PC-3 (cell line): ENCODE data around the gene EIF3B.

Source experiments
- EZH2 ChIP-seq: fragments of 300-600 bp; sonication (generic); IDR thresholded peaks from one replicate; pipeline ENCODE4 v1.6.1; 2017; ENCODE audit warnings: antibody characterized with exemption, mild to moderate bottlenecking, low read length; ENCODE audit not compliant: unreplicated experiment
- EZH2phosphoT487 ChIP-seq: fragments of 300-600 bp; sonication (generic); IDR thresholded peaks from 2 replicates; pipeline ENCODE4 v1.6.1; 2018; ENCODE audit warnings: mild to moderate bottlenecking, antibody characterized with exemption, low read length, borderline replicate concordance
- TF ChIP-seq, protein P1 (sequence below): fragments of 300-600 bp; sonication (generic); conservative IDR thresholded peaks from 2 replicates; pipeline ENCODE4 v1.5.1; 2017; ENCODE audit warnings: antibody characterized with exemption, low read depth, mild to moderate bottlenecking, low read length

DNA sequence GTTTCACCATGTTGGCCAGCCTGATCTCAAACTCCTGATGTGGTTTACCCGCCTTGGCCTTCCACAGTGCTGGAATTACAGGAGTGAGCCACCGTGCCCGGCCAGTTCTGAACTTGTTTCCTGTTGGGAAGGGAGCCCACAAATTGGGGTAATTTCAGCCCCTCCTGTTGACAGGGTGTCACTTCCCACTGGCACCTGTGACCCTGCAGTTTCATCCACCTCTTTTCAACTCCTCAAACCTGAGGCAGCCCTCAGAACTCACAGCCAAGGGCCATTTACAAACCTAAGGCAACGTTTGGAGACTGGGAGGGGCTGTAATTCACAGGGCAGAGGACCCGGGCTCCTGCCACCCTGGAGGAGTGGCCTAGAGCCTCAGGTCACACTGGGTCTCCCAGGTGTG lies 26.6 kb downstream of the EIF3B start:
- TF ChIP-seq EZH2 (no peak), EZH2phosphoT487 (no peak)
- TF ChIP-seq, protein P1, sequence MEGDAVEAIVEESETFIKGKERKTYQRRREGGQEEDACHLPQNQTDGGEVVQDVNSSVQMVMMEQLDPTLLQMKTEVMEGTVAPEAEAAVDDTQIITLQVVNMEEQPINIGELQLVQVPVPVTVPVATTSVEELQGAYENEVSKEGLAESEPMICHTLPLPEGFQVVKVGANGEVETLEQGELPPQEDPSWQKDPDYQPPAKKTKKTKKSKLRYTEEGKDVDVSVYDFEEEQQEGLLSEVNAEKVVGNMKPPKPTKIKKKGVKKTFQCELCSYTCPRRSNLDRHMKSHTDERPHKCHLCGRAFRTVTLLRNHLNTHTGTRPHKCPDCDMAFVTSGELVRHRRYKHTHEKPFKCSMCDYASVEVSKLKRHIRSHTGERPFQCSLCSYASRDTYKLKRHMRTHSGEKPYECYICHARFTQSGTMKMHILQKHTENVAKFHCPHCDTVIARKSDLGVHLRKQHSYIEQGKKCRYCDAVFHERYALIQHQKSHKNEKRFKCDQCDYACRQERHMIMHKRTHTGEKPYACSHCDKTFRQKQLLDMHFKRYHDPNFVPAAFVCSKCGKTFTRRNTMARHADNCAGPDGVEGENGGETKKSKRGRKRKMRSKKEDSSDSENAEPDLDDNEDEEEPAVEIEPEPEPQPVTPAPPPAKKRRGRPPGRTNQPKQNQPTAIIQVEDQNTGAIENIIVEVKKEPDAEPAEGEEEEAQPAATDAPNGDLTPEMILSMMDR = no peak
